ENCODE results near the gene SIAH2. TPM values are rescaled to one million over a fixed set of nuclear protein-coding genes. Genes with fewer than 3 reads are reported as not detected.

The SIAH2 gene
- total and polyA plus RNA-seq, 9 of the 15 experiments (the other 6 are each of a cell fraction or from before 2014, with no cell fraction given): 4.8 to 39.0 (median 29.9) TPM

DNA sequence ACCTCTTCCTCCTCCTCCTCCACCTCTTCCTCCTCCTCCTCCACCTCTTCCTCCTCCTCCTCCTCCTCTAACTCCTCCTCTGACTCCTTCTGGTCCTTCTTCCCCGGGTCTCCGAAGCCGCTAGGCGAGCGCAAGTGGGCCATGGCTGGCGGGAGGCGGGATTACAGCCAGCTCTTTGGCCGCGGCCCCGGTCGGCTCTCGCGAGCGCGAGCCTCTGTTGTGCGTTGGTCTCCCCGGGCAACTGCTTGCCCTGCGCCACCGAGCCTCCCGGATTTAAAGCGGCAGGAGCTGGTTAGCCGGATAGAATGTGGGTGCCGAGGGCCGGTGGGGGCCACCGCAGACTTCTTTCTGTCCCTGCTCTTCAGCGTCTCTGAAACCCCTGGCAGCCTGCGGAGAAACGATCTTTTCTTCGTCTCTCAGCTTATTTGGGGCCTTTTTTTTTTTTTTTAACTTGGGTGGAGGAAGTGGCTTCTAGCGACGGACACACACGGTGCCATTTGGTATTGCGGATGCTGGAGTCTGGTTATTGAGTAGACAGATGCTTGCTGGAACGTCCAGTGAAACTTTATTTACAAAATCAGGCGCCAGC lies 59.1 kb downstream of the SIAH2 start, which contains the start of gene ERICH6 (continued):
- TF ChIP-seq, protein P1, sequence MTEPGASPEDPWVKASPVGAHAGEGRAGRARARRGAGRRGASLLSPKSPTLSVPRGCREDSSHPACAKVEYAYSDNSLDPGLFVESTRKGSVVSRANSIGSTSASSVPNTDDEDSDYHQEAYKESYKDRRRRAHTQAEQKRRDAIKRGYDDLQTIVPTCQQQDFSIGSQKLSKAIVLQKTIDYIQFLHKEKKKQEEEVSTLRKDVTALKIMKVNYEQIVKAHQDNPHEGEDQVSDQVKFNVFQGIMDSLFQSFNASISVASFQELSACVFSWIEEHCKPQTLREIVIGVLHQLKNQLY (CRISPR knock-in tag; conservative IDR thresholded peaks at IDR 0.05): no peak
- TF ChIP-seq NCOA4 (IDR thresholded peaks at IDR 0.05; ENCODE audit: partially characterized antibody) (no peak), MCM3 (IDR thresholded peaks at IDR 0.05) (no peak), ZBTB7A (IDR thresholded peaks at IDR 0.05; ENCODE audit: borderline replicate concordance, control insufficient read depth, low read depth, low read length) (no peak), ATF1 (CRISPR knock-in tag; IDR thresholded peaks at IDR 0.05) (no peak), ATF1 (tag; IDR thresholded peaks at IDR 0.05) (no peak), PCBP1 (IDR thresholded peaks at IDR 0.05; ENCODE audit: low read depth, low read length, poor library complexity, severe bottlenecking) (no peak), DIDO1 (tag; IDR thresholded peaks at IDR 0.05; ENCODE audit: low read depth) (no peak), SREBF1 (IDR thresholded peaks at IDR 0.05; ENCODE audit: borderline replicate concordance, low read depth, low read length) (no peak), GTF2E2 (tag; IDR thresholded peaks at IDR 0.05) (no peak), ZNF121 (CRISPR knock-in tag; conservative IDR thresholded peaks at IDR 0.05) (no peak), ZNF253 (CRISPR knock-in tag; conservative IDR thresholded peaks at IDR 0.05) (no peak), NFE2 (IDR thresholded peaks at IDR 0.05; ENCODE audit: low read depth) (no peak), ARID2 (IDR thresholded peaks at IDR 0.05) (no peak), GTF2A2 (tag; IDR thresholded peaks at IDR 0.05) (no peak), SLC30A9 (CRISPR knock-in tag; IDR thresholded peaks at IDR 0.05) (no peak), TCF3 (CRISPR knock-in tag; IDR thresholded peaks at IDR 0.05) (no peak), KDM4B (IDR thresholded peaks at IDR 0.05; ENCODE audit: borderline replicate concordance in 2 of 2, low read depth in 1 of 2) (no peak), PYGO2 (tag; IDR thresholded peaks at IDR 0.05) (no peak)
- TF ChIP-seq, protein P2, sequence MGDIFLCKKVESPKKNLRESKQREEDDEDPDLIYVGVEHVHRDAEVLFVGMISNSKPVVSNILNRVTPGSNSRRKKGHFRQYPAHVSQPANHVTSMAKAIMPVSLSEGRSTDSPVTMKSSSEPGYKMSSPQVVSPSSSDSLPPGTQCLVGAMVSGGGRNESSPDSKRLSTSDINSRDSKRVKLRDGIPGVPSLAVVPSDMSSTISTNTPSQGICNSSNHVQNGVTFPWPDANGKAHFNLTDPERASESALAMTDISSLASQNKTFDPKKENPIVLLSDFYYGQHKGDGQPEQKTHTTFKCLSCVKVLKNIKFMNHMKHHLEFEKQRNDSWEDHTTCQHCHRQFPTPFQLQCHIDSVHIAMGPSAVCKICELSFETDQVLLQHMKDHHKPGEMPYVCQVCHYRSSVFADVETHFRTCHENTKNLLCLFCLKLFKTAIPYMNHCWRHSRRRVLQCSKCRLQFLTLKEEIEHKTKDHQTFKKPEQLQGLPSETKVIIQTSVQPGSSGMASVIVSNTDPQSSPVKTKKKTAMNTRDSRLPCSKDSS (IDR thresholded peaks at IDR 0.05; ENCODE audit: low read depth, partially characterized antibody): no peak
- TF ChIP-seq, protein P3, sequence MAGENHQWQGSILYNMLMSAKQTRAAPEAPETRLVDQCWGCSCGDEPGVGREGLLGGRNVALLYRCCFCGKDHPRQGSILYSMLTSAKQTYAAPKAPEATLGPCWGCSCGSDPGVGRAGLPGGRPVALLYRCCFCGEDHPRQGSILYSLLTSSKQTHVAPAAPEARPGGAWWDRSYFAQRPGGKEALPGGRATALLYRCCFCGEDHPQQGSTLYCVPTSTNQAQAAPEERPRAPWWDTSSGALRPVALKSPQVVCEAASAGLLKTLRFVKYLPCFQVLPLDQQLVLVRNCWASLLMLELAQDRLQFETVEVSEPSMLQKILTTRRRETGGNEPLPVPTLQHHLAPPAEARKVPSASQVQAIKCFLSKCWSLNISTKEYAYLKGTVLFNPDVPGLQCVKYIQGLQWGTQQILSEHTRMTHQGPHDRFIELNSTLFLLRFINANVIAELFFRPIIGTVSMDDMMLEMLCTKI (IDR thresholded peaks at IDR 0.05; ENCODE audit: partially characterized antibody): no peak
- TF ChIP-seq, protein P4, sequence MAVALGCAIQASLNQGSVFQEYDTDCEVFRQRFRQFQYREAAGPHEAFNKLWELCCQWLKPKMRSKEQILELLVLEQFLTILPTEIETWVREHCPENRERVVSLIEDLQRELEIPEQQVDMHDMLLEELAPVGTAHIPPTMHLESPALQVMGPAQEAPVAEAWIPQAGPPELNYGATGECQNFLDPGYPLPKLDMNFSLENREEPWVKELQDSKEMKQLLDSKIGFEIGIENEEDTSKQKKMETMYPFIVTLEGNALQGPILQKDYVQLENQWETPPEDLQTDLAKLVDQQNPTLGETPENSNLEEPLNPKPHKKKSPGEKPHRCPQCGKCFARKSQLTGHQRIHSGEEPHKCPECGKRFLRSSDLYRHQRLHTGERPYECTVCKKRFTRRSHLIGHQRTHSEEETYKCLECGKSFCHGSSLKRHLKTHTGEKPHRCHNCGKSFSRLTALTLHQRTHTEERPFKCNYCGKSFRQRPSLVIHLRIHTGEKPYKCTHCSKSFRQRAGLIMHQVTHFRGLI (CRISPR knock-in tag; IDR thresholded peaks at IDR 0.05): no peak
- TF ChIP-seq, protein P5, sequence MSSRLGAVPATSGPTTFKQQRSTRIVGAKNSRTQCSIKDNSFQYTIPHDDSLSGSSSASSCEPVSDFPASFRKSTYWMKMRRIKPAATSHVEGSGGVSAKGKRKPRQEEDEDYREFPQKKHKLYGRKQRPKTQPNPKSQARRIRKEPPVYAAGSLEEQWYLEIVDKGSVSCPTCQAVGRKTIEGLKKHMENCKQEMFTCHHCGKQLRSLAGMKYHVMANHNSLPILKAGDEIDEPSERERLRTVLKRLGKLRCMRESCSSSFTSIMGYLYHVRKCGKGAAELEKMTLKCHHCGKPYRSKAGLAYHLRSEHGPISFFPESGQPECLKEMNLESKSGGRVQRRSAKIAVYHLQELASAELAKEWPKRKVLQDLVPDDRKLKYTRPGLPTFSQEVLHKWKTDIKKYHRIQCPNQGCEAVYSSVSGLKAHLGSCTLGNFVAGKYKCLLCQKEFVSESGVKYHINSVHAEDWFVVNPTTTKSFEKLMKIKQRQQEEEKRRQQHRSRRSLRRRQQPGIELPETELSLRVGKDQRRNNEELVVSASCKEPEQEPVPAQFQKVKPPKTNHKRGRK (tag; IDR thresholded peaks at IDR 0.05): no peak
